AG10803 (cell line): Measurements from ENCODE around the gene KL.

Experiments
- DNase-seq: peaks from one replicate; pipeline ENCODE4 v3.0.0; 2010; ENCODE audit warnings: low read depth
- H3K4me3 ChIP-seq: 2 replicates; pipeline ENCODE4 v1.5.1; 2011; ENCODE audit warnings: mild to moderate bottlenecking, low read length, control low read depth
- CTCF ChIP-seq: conservative IDR thresholded peaks from 2 replicates; pipeline ENCODE4 v1.5.1; 2011; ENCODE audit warnings: mild to moderate bottlenecking, low read length, control low read depth, inconsistent platforms

Gene KL

GRCh38 chr13:33069365-33069764 is 53.1 kb downstream of the KL start:
- TF ChIP-seq CTCF, result peak; percentile 21; the same call in 1 of the 2 replicates
- no peak for DNase-seq
- H3K4me3 ChIP-seq, result no peak overlapping the region

- no peak overlapping the region for H3K4me3 ChIP-seq
- DNase-seq, result no peak
- no peak for TF ChIP-seq CTCF
Measured at GRCh38 chr13:33070713-33071112, 54.5 kb downstream of the KL start.

- no peak overlapping the region for H3K4me3 ChIP-seq
- peak; percentile 11 for DNase-seq
- no peak for TF ChIP-seq CTCF
Measured at GRCh38 chr13:33072282-33072681, 56.1 kb downstream of the KL start.

GRCh38 chr13:33072759-33073158 is 56.5 kb downstream of the KL start:
- no peak for DNase-seq
- TF ChIP-seq CTCF, result no peak

GRCh38 chr13:33073338-33073737 is 57.1 kb downstream of the KL start:
- H3K4me3 ChIP-seq, result no peak overlapping the region
- TF ChIP-seq CTCF, result no peak
- no peak for DNase-seq

More at GRCh38 chr13:33072759-33073158, 56.5 kb downstream of the KL start:
- no peak overlapping the region for H3K4me3 ChIP-seq

- H3K4me3 ChIP-seq, result no peak overlapping the region
- DNase-seq, result no peak
- TF ChIP-seq CTCF, result no peak
Measured at GRCh38 chr13:33076001-33076992, 60.1 kb downstream of the KL start.

- DNase-seq, result no peak
- no peak for TF ChIP-seq CTCF
- H3K4me3 ChIP-seq, result no peak overlapping the region
Measured at GRCh38 chr13:33078263-33078662, 62.0 kb downstream of the KL start.
